ENCODE results near the gene MAN1A2.

DNA sequence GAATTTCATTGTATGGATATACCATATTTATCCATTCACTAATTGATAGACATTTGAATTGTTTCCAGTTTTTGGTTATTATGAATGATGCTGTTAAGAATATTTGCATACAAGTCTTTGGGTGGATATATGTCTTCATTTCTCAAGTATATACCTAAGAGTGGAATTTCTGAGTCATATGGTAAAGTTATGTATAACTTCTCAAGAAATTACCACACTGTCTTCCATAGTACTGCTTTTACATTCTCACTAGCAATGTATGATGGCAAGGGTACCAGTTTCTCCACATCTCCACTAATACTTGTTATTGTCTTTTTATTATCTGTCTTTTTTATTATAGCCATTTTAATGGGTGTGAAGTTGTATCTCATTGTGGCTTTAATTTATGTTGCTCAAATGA lies 164.0 kb downstream of the MAN1A2 start:
- TF ChIP-seq, protein P1, sequence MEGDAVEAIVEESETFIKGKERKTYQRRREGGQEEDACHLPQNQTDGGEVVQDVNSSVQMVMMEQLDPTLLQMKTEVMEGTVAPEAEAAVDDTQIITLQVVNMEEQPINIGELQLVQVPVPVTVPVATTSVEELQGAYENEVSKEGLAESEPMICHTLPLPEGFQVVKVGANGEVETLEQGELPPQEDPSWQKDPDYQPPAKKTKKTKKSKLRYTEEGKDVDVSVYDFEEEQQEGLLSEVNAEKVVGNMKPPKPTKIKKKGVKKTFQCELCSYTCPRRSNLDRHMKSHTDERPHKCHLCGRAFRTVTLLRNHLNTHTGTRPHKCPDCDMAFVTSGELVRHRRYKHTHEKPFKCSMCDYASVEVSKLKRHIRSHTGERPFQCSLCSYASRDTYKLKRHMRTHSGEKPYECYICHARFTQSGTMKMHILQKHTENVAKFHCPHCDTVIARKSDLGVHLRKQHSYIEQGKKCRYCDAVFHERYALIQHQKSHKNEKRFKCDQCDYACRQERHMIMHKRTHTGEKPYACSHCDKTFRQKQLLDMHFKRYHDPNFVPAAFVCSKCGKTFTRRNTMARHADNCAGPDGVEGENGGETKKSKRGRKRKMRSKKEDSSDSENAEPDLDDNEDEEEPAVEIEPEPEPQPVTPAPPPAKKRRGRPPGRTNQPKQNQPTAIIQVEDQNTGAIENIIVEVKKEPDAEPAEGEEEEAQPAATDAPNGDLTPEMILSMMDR (IDR thresholded peaks at IDR 0.05), result no peak
- TF ChIP-seq POLR2A (IDR thresholded peaks at IDR 0.05), result no peak
